K562 (cell line): Measurements from ENCODE around the gene CCDC127. TPM values are rescaled to one million over a fixed set of nuclear protein-coding genes. Genes with fewer than 3 reads are reported as not detected.
"Not testable (repeated sequence)": the region's sequence is repeated elsewhere in the genome, so short reads cannot be mapped to it uniquely, and the experiment has no call there.

Experiments used
- ATAC-seq: fragments of 200-7000 bp; cut with Tn5 transposase; 3 replicates; pipeline ENCODE4 v1.9.1; 2020; ENCODE audit warnings: moderate library complexity
- BruUV-seq: library from RNA; stranded (reverse); fragments of 400-500 nt; replicated peaks from 2 replicates; lab custom pipeline; 2021; lab: Mats Ljungman, UMichigan
- CTCF ChIA-PET: fragments of 300-600 bp; formaldehyde crosslinking; extraction: SDS; loops from one replicate; lab custom pipeline; 2021; ENCODE audit warnings: low intra/inter-chr PET ratio; lab: Yijun Ruan, JAX
- POLR2A ChIA-PET: fragments of 300-600, 350-650 bp; sonication (Branson Sonifier 250); formaldehyde crosslinking; extraction: SDS; loops from one replicate; lab custom pipeline; 2021; ENCODE audit warnings: antibody characterized with exemption, inconsistent platforms; lab: Yijun Ruan, JAX
- DNase-seq, 4 experiments: peaks; one replicate each; pipeline versions ENCODE4 v3.0.0 to v3.0.0-alpha.2; 2011 to 2018; ENCODE audit warnings: low spot score in 3 of 4, mixed read lengths in 3 of 4; ENCODE audit errors: extremely low read depth in 1 of 4
- FAIRE-seq: peaks from 2 replicates; lab custom pipeline; 2011; peaks lifted over from hg19 to GRCh38; lab: Jason Lieb, UNC
- H2AFZ ChIP-seq: 2 replicates; pipeline ENCODE4 v1.6.0; 2011; ENCODE audit warnings: low read depth, low read length, control low read depth, inconsistent platforms
- H3K27ac ChIP-seq: fragments of 200-600 bp; 3 replicates; pipeline ENCODE4 v1.8.0; 2011; ENCODE audit warnings: low read depth, mild to moderate bottlenecking, control low read depth, inconsistent platforms, low read length, moderate library complexity, mixed read lengths; ENCODE audit errors: extremely low read depth
- H3K27me3 ChIP-seq, 2 experiments: fragments of 300-600 bp in 1 of 2; 2 replicates in 1 of 2; 3 replicates in 1 of 2; pipeline versions ENCODE4 v1.6.0 to v1.8.0; 2011; ENCODE audit warnings: inconsistent platforms in 2 of 2, low read length in 2 of 2, mild to moderate bottlenecking in 1 of 2, mixed read lengths in 1 of 2, moderate library complexity in 1 of 2; ENCODE audit not compliant: control insufficient read depth in 2 of 2, insufficient read depth in 2 of 2
- H3K36me3 ChIP-seq: fragments of 300-600 bp; 3 replicates; pipeline ENCODE4 v1.8.0; 2011; ENCODE audit warnings: mild to moderate bottlenecking, low read length, inconsistent platforms; ENCODE audit not compliant: control insufficient read depth, insufficient read depth
- H3K4me1 ChIP-seq, 2 experiments: fragments of 200-600 bp in 1 of 2; replicated peaks in 1 of 2; 2 replicates in 1 of 2; 3 replicates in 1 of 2; pipeline versions ENCODE4 v1.5.1 to v1.8.0; 2011; ENCODE audit warnings: inconsistent platforms in 2 of 2, low read length in 2 of 2, mild to moderate bottlenecking in 1 of 2, mixed read lengths in 1 of 2, moderate library complexity in 1 of 2; ENCODE audit not compliant: control insufficient read depth in 2 of 2, insufficient read depth in 2 of 2
- H3K4me2 ChIP-seq: 2 replicates; pipeline ENCODE4 v1.6.1; 2011; ENCODE audit warnings: low read length, control low read depth, inconsistent platforms, mixed read lengths; ENCODE audit not compliant: insufficient read depth
- H3K4me3 ChIP-seq: fragments of 200-600 bp; sonication (generic), shearing (Covaris generic); 2 replicates; pipeline ENCODE4 v1.5.1; 2016; ENCODE audit warnings: control low read depth, inconsistent platforms
- H3K79me2 ChIP-seq: fragments of 200-600 bp; 3 replicates; pipeline ENCODE4 v1.8.0; 2011; ENCODE audit warnings: low read length, inconsistent platforms; ENCODE audit not compliant: control insufficient read depth, insufficient read depth
- H3K9ac ChIP-seq, 2 experiments: 2 replicates each; pipeline versions ENCODE4 v1.6.0 to v1.6.1; 2011; ENCODE audit warnings: low read depth in 2 of 2, low read length in 2 of 2, control low read depth in 1 of 2, inconsistent platforms in 1 of 2, mild to moderate bottlenecking in 1 of 2, mixed read lengths in 1 of 2; ENCODE audit not compliant: insufficient read depth in 1 of 2
- H3K9me1 ChIP-seq: one replicate; pipeline ENCODE4 v1.6.0; 2011; ENCODE audit warnings: inconsistent platforms, mild to moderate bottlenecking, low read length, moderate library complexity; ENCODE audit not compliant: control insufficient read depth, insufficient read depth
- H3K9me3 ChIP-seq: replicated peaks from 2 replicates; pipeline ENCODE4 v1.5.1; 2011; ENCODE audit warnings: low read depth, low read length, inconsistent platforms; ENCODE audit not compliant: control insufficient read depth, insufficient read depth
- H4K20me1 ChIP-seq: replicated peaks from 2 replicates; pipeline ENCODE4 v1.6.1; 2011; ENCODE audit warnings: low read length, inconsistent platforms, mixed read lengths; ENCODE audit not compliant: control insufficient read depth, insufficient read depth
- CXXC5 ChIP-seq: fragments of 250-450 bp; sonication (Bioruptor Pico); IDR thresholded peaks from 2 replicates; pipeline ENCODE4 v1.8.0; 2022; ENCODE audit warnings: inconsistent platforms, mild to moderate bottlenecking, moderate library complexity
- PRDM10 ChIP-seq: fragments of 450-650 bp; IDR thresholded peaks from 2 replicates; pipeline ENCODE4 v1.6.1; 2018; ENCODE audit not compliant: partially characterized antibody
- TEAD4 ChIP-seq, 2 experiments: sonication (generic) in 1 of 2; formaldehyde crosslinking in 1 of 2; IDR thresholded peaks; 2 replicates each; pipeline versions ENCODE4 v1.6.1 to v1.8.0; 2012 to 2022; ENCODE audit warnings: borderline replicate concordance in 1 of 2, inconsistent platforms in 1 of 2, low read length in 1 of 2, mild to moderate bottlenecking in 1 of 2, missing genetic modification reagents in 1 of 2
- ZNF232 ChIP-seq: sonication (generic); formaldehyde crosslinking; IDR thresholded peaks from 2 replicates; pipeline ENCODE4 v1.8.0; 2022; ENCODE audit warnings: mild to moderate bottlenecking, missing genetic modification reagents
- ZNF699 ChIP-seq: fragments of 250-450 bp; sonication (Bioruptor Pico); IDR thresholded peaks from 2 replicates; pipeline ENCODE4 v1.8.0; 2021; ENCODE audit warnings: mild to moderate bottlenecking, moderate library complexity; ENCODE audit not compliant: insufficient replicate concordance
- ZNF707 ChIP-seq: fragments of 250-450 bp; sonication (Bioruptor Pico); conservative IDR thresholded peaks from 2 replicates; pipeline ENCODE4 v1.8.0; 2022; ENCODE audit warnings: inconsistent platforms, mild to moderate bottlenecking, moderate library complexity
- WGBS: fragments of 100-300 bp; shearing (Covaris generic); methylation state at CpG from one replicate; pipeline ENCODE4 v1.1.6; 2016; ENCODE audit warnings: low coverage, mixed read lengths; ENCODE audit not compliant: insufficient coverage; ENCODE audit errors: missing lambda C conversion rate; 5-methylcytosine and 5-hydroxymethylcytosine counted together
- in situ Hi-C: fragments of 300-500 bp; cut with MboI; formaldehyde crosslinking; loops from 4 replicates; pipeline ENCODE4 v1.15.0; 2018; ENCODE audit warnings: inconsistent platforms, mixed read lengths
- intact Hi-C: fragments of 100-400 bp; cut with micrococcal nuclease; formaldehyde crosslinking; loops from 2 replicates; pipeline ENCODE4 v1.14.2; 2022
- polyA plus RNA-seq, 8 experiments: library from polyadenylated mRNA; depleted of rRNA in 4 of 8; stranded (reverse) in 5 of 8; unstranded in 3 of 8; fragments of >200 nt; fragmentation: Nextera tagmentation in 2 of 8; fragmentation: Illumina TruSeq in 1 of 8; extraction: Ambion mirVana in 2 of 8; extraction: Trizol in 1 of 8; gene quantifications; 2 replicates each; pipeline versions ENCODE4 v1.2.1 to v1.2.3, GENCODE V29; 2011 to 2014; ENCODE audit warnings: inconsistent platforms in 1 of 8, missing spikeins in 1 of 8
- total RNA-seq, 7 experiments: library from RNA; depleted of rRNA in 6 of 7; stranded (reverse); fragments of >200 nt in 6 of 7; fragmentation: Illumina TruSeq in 2 of 7; extraction: Trizol in 2 of 7; gene quantifications; 2 replicates each; pipeline versions ENCODE4 v1.2.1 to v1.2.3, GENCODE V29; 2011 to 2021; ENCODE audit warnings: low replicate concordance in 1 of 7

CCDC127 gene
- total and polyA plus RNA-seq, 9 of the 15 experiments (the other 6 are each of a cell fraction or from before 2014, with no cell fraction given): 2.7 to 4.5 (median 4.1) TPM

GRCh38 chr5:252546-252945 lies 34.6 kb upstream of the CCDC127 start:
- Histone ChIP-seq H3K36me3 (peaks cover 79% of the 10 kb centered on the region), H3K9me3 (peaks cover 4% of the 10 kb centered on the region), H3K4me3 (no peak overlapping the region), H3K4me1 (no peaks in the 10 kb centered on the region), H3K79me2 (no peaks in the 10 kb centered on the region), H3K4me2 (no peak overlapping the region), H3K9ac (no peak overlapping the region), H3K27ac (no peak overlapping the region), H4K20me1 (no peaks in the 10 kb centered on the region), H3K27me3 (no peaks in the 10 kb centered on the region), H2AFZ (no peak overlapping the region), H3K9me1 (no peaks in the 10 kb centered on the region)
- in situ Hi-C loops (no loop called here), intact Hi-C loops (no loop called here)
- ATAC-seq: no peak
- CTCF ChIA-PET: no interaction called here
- no peak for DNase-seq
- no peak for FAIRE-seq
- 96% methylated on average over 10 of the region's 10 CpGs for WGBS
- POLR2A ChIA-PET: no interaction called here
- no TSS peak for BruUV-seq
- TF ChIP-seq CXXC5 (CRISPR knock-in tag): no peak
- no peak for TF ChIP-seq TEAD4 (IDR thresholded peaks at IDR 0.05; ENCODE audit: low read length)
- TF ChIP-seq TEAD4 (CRISPR knock-in tag; IDR thresholded peaks at IDR 0.05; ENCODE audit: borderline replicate concordance): no peak
- no peak for TF ChIP-seq ZNF707 (CRISPR knock-in tag)
- no peak for TF ChIP-seq PRDM10
- TF ChIP-seq ZNF699 (CRISPR knock-in tag): no peak
- no peak for TF ChIP-seq ZNF232

GRCh38 chr5:251975-252374 lies 34.0 kb upstream of the CCDC127 start:
- H3K4me1 ChIP-seq, in situ Hi-C loops, H3K4me3 ChIP-seq, H3K4me2 ChIP-seq, H3K9ac ChIP-seq, ATAC-seq, H3K79me2 ChIP-seq, H3K27me3 ChIP-seq, H3K9me1 ChIP-seq, FAIRE-seq, BruUV-seq, CTCF ChIA-PET, H2AFZ ChIP-seq, H3K9me3 ChIP-seq, POLR2A ChIA-PET, DNase-seq, H3K27ac ChIP-seq, H4K20me1 ChIP-seq, intact Hi-C loops: not testable (repeated sequence)
- WGBS: 95% methylated on average over 11 of the region's 11 CpGs
- H3K36me3 ChIP-seq: peaks cover 80% of the 10 kb centered on the region
